ENCODE measurements around the gene CDK5RAP2.
"Not testable (repeated sequence)": the region's sequence is repeated elsewhere in the genome, so short reads cannot be mapped to it uniquely, and the experiment has no call there.

The CDK5RAP2 gene

GRCh38 chr9:120536949-120537640 is 42.9 kb downstream of the CDK5RAP2 start:
- no peak overlapping the region for H3K4me3 ChIP-seq (ENCODE audit: low read depth, low read length)
- TF ChIP-seq CTCF (IDR thresholded peaks at IDR 0.05; ENCODE audit: borderline replicate concordance, insufficient read depth, low read depth, low read length): no peak

- no peak for TF ChIP-seq CTCF (IDR thresholded peaks at IDR 0.05; ENCODE audit: borderline replicate concordance, insufficient read depth, low read depth, low read length)
- H3K4me3 ChIP-seq (ENCODE audit: low read depth, low read length): no peak overlapping the region
Measured at GRCh38 chr9:120536094-120536493, 43.9 kb downstream of the CDK5RAP2 start.

- no peak for TF ChIP-seq CTCF (IDR thresholded peaks at IDR 0.05; ENCODE audit: borderline replicate concordance, insufficient read depth, low read depth, low read length)
Measured at GRCh38 chr9:120534266-120534665, 45.7 kb downstream of the CDK5RAP2 start.

GRCh38 chr9:120532891-120533290 is 47.1 kb downstream of the CDK5RAP2 start:
- H3K4me3 ChIP-seq (ENCODE audit: low read depth, low read length): no peak overlapping the region
- TF ChIP-seq CTCF (IDR thresholded peaks at IDR 0.05; ENCODE audit: borderline replicate concordance, insufficient read depth, low read depth, low read length): no peak

More at GRCh38 chr9:120534266-120534665, 45.7 kb downstream of the CDK5RAP2 start:
- no peak overlapping the region for H3K4me3 ChIP-seq (ENCODE audit: low read depth, low read length)

- no peak for TF ChIP-seq CTCF (IDR thresholded peaks at IDR 0.05; ENCODE audit: borderline replicate concordance, insufficient read depth, low read depth, low read length)
- H3K4me3 ChIP-seq (ENCODE audit: low read depth, low read length): no peak overlapping the region
Measured at GRCh38 chr9:120532475-120532874, 47.5 kb downstream of the CDK5RAP2 start.

- peak; percentile 23; the same call in 1 of the 2 replicates for TF ChIP-seq CTCF (IDR thresholded peaks at IDR 0.05; ENCODE audit: borderline replicate concordance, insufficient read depth, low read depth, low read length)
- H3K4me3 ChIP-seq (ENCODE audit: low read depth, low read length): no peak overlapping the region
Measured at GRCh38 chr9:120531683-120532300, 48.2 kb downstream of the CDK5RAP2 start.

- not testable (repeated sequence) for H3K4me3 ChIP-seq (ENCODE audit: low read depth, low read length)
Measured at GRCh38 chr9:120530220-120530832, 49.6 kb downstream of the CDK5RAP2 start.
